Activated CD8-positive, alpha-beta T cell treated with anti-CD3 and anti-CD28 coated beads, Interleukin-2, amount 10 ng/mL, durations not matched to agents 7 days and 5 days (primary cell): ENCODE results near the gene GHRH. TPM values are rescaled to one million over a fixed set of nuclear protein-coding genes. Genes with fewer than 3 reads are reported as not detected.

Experiments
- ATAC-seq: fragments of 150-1000 bp; cut with Tn5 transposase; one replicate; pipeline ENCODE4 v1.10.0; 2021; ENCODE audit warnings: moderate library complexity
- CTCF ChIA-PET: fragments of 350-600 bp; sonication (Branson Sonifier 250); formaldehyde crosslinking; loops from one replicate; lab custom pipeline; 2021; ENCODE audit warnings: antibody characterized with exemption; lab: Charles Lee
- POLR2A ChIA-PET: fragments of 350-600 bp; sonication (Branson Sonifier 250); formaldehyde crosslinking; loops from one replicate; lab custom pipeline; 2021; ENCODE audit warnings: antibody characterized with exemption; lab: Charles Lee
- DNase-seq: peaks from one replicate; pipeline ENCODE4 v3.0.0-alpha.2; 2020
- H3K27ac Mint-ChIP-seq: one replicate; pipeline ENCODE4 v1.8.0; 2021; ENCODE audit warnings: mild to moderate bottlenecking, mixed read lengths
- H3K27me3 Mint-ChIP-seq: one replicate; pipeline ENCODE4 v1.8.0; 2021; ENCODE audit warnings: low read depth, mixed read lengths
- H3K36me3 Mint-ChIP-seq: one replicate; pipeline ENCODE4 v1.8.0; 2021; ENCODE audit warnings: low read depth, mixed read lengths
- H3K4me1 Mint-ChIP-seq: one replicate; pipeline ENCODE4 v1.8.0; 2021; ENCODE audit warnings: low read depth, mixed read lengths
- H3K4me3 Mint-ChIP-seq: one replicate; pipeline ENCODE4 v1.8.0; 2021; ENCODE audit warnings: mild to moderate bottlenecking, mixed read lengths
- H3K9me3 Mint-ChIP-seq: one replicate; pipeline ENCODE4 v1.8.0; 2022; ENCODE audit warnings: mixed read lengths; ENCODE audit not compliant: insufficient read depth
- total RNA-seq, 2 experiments: library from RNA; stranded (reverse); gene quantifications; one replicate each; pipeline ENCODE4 v1.2.3, GENCODE V29; 2021

GHRH gene, protein sequence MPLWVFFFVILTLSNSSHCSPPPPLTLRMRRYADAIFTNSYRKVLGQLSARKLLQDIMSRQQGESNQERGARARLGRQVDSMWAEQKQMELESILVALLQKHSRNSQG
- total RNA-seq = not detected

DNA sequence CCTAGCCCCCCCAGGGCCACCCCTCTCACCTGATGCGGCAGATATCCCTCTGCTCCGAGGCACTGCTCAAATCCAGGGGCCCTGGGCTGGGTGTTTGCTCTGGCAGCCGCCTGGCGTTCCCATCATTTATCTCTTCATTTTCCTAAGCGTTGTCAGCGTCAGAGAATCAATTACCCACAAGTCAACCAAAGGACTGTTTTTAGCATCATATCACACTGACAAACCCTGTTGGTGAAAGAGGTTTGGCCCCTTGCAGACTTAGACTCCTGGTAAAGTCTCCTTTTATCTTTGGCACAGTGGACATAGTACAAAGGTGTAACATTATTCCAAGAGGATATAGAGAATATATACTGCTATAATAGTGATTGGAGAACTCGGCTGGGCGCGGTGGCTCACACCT, at the start of gene GHRH:
TSS of gene GHRH (minus strand) at position 101 of the 400 bp plus-strand sequence. CDS start 4,925 bp downstream, outside the sequence.
- ATAC-seq = no peak
- POLR2A ChIA-PET = no interaction called here
- no peak within 1 kb of the TSS for H3K4me3 Mint-ChIP-seq

DNA sequence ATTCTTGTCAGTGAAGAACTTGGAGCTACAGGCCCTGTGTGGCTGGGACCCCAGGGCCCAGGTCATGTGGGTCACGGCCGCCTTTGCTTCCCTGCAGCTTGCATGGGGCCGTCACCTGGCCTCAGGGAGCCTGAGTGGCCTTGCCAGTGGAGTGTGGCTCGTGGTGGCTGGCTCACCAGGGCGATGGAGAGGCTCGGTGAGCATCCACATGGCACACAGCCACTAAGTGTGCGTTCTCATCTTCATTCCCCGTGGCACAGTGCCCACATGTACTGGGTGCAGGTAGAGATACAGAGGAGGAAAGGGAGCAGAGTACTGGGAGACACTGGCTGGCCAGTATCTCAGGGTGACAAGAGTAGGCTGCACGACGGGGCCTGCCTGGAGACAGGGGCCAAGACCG, 49.3 kb upstream of the GHRH start:
- Mint-ChIP-seq H3K4me1 (peaks cover 15% of the 10 kb centered on the region), H3K27ac (no peak overlapping the region), H3K9me3 (no peaks in the 10 kb centered on the region), H3K27me3 (no peaks in the 10 kb centered on the region), H3K36me3 (peaks cover 19% of the 10 kb centered on the region), H3K4me3 (no peak overlapping the region)
- no peak for DNase-seq
- POLR2A ChIA-PET = no interaction called here
- CTCF ChIA-PET = no interaction called here
- ATAC-seq = no peak

More for the DNA sequence above, at the start of gene GHRH:
- Mint-ChIP-seq H3K36me3 (no peaks in the 10 kb centered on the region), H3K27me3 (peaks cover 13% of the 10 kb centered on the region), H3K4me1 (peaks cover 3% of the 10 kb centered on the region), H3K9me3 (no peaks in the 10 kb centered on the region), H3K27ac (no peak within 1 kb of the TSS)
- CTCF ChIA-PET = no interaction called here
- DNase-seq = no peak

DNA sequence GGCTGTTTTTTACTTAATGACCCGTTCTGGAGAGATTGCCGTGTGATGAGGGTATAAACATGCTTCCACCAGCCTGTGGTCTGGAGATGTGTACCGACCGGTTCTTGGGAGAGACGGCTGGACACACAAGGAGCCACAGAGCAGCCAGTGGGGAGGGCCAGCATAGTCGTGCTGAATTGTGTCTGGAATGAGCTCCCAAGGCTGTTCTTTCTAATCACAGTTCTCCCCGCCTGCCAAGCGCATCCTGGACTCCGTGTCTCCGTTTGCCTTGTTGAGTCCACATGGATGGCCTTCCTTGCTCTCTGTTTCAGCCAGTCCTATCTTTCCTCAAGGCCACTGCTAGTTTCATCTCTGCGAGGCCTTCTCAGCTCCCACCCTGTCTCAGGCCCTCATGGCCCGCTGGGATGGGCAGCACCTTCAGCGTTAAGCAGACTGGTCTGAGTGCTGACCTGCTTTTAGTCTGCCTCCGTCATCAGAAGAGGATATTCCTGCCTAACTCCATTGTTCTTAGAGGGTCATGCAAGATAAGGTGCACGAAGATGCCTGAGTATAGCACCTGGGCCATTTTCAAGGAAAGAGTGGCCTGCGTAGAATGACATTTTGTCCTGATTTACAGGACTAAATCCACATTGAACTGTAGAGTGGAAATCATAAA, 48.4 kb upstream of the GHRH start:
- ChIA-PET CTCF (no interaction called here), POLR2A (interaction anchor here (1.1 kb wide), 1 partner anchor 21 kb away, joined by 4 read pairs; the partner anchor contains the start of gene MANBAL)
- no peak for DNase-seq
- Mint-ChIP-seq H3K36me3 (peaks cover 19% of the 10 kb centered on the region), H3K27me3 (no peaks in the 10 kb centered on the region), H3K9me3 (no peaks in the 10 kb centered on the region), H3K4me3 (no peak overlapping the region), H3K27ac (no peak overlapping the region), H3K4me1 (peaks cover 6% of the 10 kb centered on the region)
- no peak for ATAC-seq

DNA sequence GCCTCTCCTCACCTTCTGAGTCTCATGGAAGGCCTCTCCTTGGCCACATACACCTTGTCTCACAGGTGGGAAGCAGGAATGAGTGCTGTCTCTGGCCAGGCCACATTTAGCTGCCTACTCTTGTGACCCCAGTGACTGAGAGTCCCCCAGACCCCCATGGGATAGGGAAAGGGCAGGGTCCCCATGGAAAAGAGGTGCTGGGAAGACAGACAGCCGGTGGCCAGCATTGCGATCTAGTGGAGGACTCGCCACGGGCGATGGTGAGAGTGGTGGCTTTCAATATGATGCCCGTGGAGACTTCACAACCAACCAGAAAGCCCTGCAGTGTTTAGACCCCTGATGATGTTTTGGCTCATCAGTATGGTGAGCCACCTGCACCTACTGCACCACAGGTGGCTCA, 47.7 kb upstream of the GHRH start:
- H3K4me1 Mint-ChIP-seq = peaks cover 4% of the 10 kb centered on the region
- H3K27me3 Mint-ChIP-seq = no peaks in the 10 kb centered on the region
- ChIA-PET POLR2A (interaction anchor here (1.1 kb wide), 1 partner anchor 20 kb away, joined by 4 read pairs; the partner anchor contains the start of gene MANBAL), CTCF (no interaction called here)
- H3K27ac Mint-ChIP-seq = no peak overlapping the region
- no peaks in the 10 kb centered on the region for H3K9me3 Mint-ChIP-seq
- H3K4me3 Mint-ChIP-seq = no peak overlapping the region
- H3K36me3 Mint-ChIP-seq = peaks cover 24% of the 10 kb centered on the region
- ATAC-seq (no peak), DNase-seq (no peak)

DNA sequence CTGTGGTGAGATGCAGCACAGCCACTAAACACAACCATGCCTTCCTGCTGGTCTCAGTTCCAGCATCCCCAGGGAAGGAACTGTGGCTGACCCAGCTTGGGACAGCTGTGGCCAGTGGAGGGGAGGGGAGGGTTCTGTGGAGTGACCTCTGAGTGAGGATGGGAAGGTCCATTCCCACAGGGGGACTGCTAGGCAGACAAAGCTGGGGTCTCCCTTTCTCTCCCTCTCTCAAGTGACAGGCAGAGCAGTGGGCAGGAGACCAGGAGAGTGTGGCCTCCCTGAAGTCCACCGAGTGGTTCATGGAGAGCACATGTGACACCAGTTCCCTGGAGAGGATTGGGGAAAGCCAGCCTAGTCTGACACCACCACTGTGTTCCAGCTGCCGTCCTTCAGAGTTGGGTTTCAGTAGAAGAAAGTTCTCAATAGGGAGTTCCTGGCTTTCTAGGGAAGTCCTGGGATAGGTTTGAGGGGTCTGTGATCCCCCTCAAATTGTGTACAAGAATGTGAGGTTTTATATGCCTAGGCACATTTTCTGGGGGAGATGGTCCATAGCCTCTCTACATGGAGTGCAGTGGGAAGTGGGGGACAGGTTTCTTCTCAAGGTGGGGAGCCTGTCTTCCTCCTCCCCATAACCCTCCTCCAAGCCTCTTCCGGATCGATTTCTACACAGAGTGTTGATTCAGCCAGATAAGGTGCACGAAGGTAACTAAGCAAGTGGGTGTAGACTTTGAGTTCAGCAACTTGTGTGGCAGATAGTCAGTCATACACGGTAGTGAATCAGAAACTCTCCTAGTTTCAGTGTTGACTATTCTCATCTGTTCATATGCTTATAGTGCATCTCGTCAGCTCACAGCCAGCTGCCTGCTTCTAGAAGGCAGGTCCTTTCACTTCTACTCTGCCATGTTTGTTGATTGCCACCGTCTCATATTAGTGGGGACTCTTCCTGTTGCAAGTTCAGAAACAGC, 46.8 kb upstream of the GHRH start:
- Mint-ChIP-seq H3K4me3 (no peak overlapping the region), H3K36me3 (peaks cover 29% of the 10 kb centered on the region), H3K27ac (no peak overlapping the region), H3K9me3 (no peaks in the 10 kb centered on the region), H3K4me1 (peaks cover 3% of the 10 kb centered on the region), H3K27me3 (no peaks in the 10 kb centered on the region)
- CTCF ChIA-PET = no interaction called here
- POLR2A ChIA-PET = no interaction called here
- no peak for DNase-seq
- ATAC-seq = no peak

DNA sequence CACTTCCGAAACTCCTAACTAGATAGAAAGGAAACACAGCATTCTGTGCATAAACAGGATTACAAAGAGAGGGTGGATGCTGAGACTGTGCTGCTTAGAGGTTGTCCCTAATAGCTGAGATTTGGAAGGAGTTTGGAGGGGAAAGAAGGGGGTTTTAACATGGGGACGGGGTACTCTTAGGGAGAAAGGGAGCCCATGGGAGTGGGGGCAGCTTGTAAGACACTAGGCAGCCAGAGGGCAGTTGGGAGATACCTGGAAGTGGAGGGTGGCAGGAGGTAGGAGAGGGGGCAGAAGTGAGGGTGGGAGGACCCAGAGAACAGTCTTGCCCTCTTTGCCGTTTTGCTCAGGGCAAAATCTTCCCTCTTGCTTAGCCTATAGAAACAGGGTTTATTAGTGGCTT, 44.2 kb upstream of the GHRH start:
- DNase-seq = no peak
- Mint-ChIP-seq H3K4me3 (no peak overlapping the region), H3K27ac (no peak overlapping the region), H3K27me3 (no peaks in the 10 kb centered on the region), H3K9me3 (no peaks in the 10 kb centered on the region), H3K36me3 (peaks cover 43% of the 10 kb centered on the region), H3K4me1 (no peaks in the 10 kb centered on the region)
- no peak for ATAC-seq
- ChIA-PET CTCF (interaction anchor here (1.6 kb wide), 1 partner anchor 17 kb away, joined by 3 read pairs; the partner anchor contains the start of gene MANBAL), POLR2A (interaction anchor here (0.9 to 1.0 kb wide), 2 partner anchors 16 to 42 kb away, joined by 3 to 4 read pairs; no protein-coding TSS in a partner anchor)

DNA sequence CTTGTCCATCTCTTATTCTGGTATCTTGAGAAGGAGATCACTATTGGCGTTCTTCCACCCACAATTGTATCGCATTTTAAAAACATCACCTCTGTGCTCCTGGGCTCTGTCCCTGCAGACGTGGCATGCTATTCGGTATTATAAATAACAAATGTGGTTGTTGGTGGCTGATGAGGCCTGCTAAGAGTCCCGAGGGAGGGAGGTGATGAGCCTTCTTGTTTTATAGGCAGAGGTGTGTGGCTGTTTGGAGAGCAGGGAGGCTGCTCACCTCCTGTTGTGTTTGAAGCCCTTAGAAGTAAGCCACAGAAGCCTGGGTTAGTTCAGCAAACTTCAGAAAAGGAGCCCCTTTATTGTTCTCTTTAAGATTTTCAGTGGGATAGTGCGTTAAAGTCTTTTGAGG, 43.5 kb upstream of the GHRH start:
- H3K4me3 Mint-ChIP-seq = no peak overlapping the region
- DNase-seq (no peak), ATAC-seq (no peak)
- H3K36me3 Mint-ChIP-seq = peaks cover 43% of the 10 kb centered on the region
- H3K27me3 Mint-ChIP-seq = no peaks in the 10 kb centered on the region
- H3K9me3 Mint-ChIP-seq = no peaks in the 10 kb centered on the region
- H3K4me1 Mint-ChIP-seq = no peaks in the 10 kb centered on the region
- ChIA-PET CTCF (interaction anchor here (1.6 kb wide), 1 partner anchor 16 kb away, joined by 3 read pairs; the partner anchor contains the start of gene MANBAL), POLR2A (interaction anchor here (0.9 to 1.0 kb wide), 2 partner anchors 15 to 43 kb away, joined by 3 to 4 read pairs; no protein-coding TSS in a partner anchor)
- H3K27ac Mint-ChIP-seq = no peak overlapping the region

DNA sequence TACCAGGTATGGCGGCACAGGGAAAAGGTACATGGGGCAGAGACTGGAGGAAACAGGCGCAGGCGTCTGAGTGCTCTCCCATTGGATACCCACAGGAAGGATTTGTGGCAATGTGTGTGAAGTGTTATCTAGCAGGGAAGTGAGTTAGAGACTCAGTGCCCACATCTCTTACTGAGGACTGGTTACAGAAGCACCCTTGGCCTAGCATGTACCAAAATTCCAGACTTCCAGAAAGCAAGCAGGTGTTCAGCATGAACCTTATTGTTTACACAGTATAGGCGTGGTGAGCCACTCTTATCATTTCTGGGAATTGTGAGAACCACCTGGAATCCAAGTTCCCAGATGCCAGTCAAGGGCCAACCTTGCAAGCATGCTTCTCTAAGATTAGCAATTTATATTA, 42.0 kb upstream of the GHRH start:
- peaks cover 48% of the 10 kb centered on the region for H3K36me3 Mint-ChIP-seq
- ChIA-PET POLR2A (no interaction called here), CTCF (no interaction called here)
- H3K4me3 Mint-ChIP-seq = no peak overlapping the region
- ATAC-seq = no peak
- no peak for DNase-seq
- H3K4me1 Mint-ChIP-seq = no peaks in the 10 kb centered on the region
- H3K27me3 Mint-ChIP-seq = no peaks in the 10 kb centered on the region
- H3K27ac Mint-ChIP-seq = no peak overlapping the region
- H3K9me3 Mint-ChIP-seq = no peaks in the 10 kb centered on the region

DNA sequence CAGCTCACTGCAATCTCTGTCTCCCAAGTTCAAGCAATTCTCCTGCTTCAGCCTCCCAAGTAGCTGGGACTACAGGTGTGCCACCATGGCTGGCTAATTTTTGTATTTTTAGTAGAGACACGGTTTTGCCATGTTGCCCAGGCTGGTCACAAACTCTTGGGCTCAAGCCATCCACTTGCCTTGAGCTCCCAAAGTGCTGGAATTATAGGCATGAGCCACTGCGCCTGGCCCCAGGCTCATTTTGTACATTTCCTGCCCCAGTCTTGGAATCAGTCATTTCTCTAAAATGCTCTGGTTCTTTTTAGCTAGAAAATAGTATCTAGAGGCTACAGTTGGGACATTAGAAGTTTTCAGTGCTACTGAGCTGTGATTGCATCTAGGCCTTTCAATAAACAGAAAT, 41.4 kb upstream of the GHRH start:
- DNase-seq = no peak
- no peak for ATAC-seq
- no peak overlapping the region for H3K27ac Mint-ChIP-seq
- H3K27me3 Mint-ChIP-seq = no peaks in the 10 kb centered on the region
- H3K4me1 Mint-ChIP-seq = peaks cover 3% of the 10 kb centered on the region
- ChIA-PET POLR2A (interaction anchor here (0.6 to 1.5 kb wide), 2 partner anchors 11 to 1619 kb away, joined by 3 to 4 read pairs; no protein-coding TSS in a partner anchor), CTCF (interaction anchor here (1.0 kb wide), 1 partner anchor 13 kb away, joined by 4 read pairs; the partner anchor contains the start of gene MANBAL)
- peaks cover 51% of the 10 kb centered on the region for H3K36me3 Mint-ChIP-seq
- no peak overlapping the region for H3K4me3 Mint-ChIP-seq
- H3K9me3 Mint-ChIP-seq = no peaks in the 10 kb centered on the region

DNA sequence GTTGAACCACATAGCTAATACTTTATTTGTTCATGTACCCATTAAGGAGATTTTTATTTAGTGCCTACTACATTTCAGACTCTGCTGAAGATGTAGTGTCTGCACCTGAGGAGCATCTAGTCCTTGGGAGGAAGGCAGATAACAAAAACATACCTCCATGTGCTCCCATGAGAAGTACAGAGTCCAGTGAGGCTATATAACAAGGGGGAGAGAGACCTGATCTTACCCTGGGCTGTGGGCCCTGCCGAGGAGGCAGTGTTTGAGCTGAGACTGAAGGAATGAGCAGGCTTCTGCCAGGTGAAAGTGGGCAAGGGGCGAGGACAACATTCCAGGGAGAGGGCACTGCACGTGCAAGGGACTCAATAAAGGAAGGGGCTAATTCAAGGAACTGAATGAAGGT, 39.9 kb upstream of the GHRH start:
- CTCF ChIA-PET = no interaction called here
- ATAC-seq = no peak
- Mint-ChIP-seq H3K36me3 (peaks cover 54% of the 10 kb centered on the region), H3K27ac (no peak overlapping the region), H3K4me3 (no peak overlapping the region), H3K9me3 (no peaks in the 10 kb centered on the region), H3K27me3 (no peaks in the 10 kb centered on the region), H3K4me1 (peaks cover 12% of the 10 kb centered on the region)
- POLR2A ChIA-PET = interaction anchor here (1.5 kb wide), 1 partner anchor 13 kb away, joined by 3 read pairs; no protein-coding TSS in a partner anchor
- no peak for DNase-seq

DNA sequence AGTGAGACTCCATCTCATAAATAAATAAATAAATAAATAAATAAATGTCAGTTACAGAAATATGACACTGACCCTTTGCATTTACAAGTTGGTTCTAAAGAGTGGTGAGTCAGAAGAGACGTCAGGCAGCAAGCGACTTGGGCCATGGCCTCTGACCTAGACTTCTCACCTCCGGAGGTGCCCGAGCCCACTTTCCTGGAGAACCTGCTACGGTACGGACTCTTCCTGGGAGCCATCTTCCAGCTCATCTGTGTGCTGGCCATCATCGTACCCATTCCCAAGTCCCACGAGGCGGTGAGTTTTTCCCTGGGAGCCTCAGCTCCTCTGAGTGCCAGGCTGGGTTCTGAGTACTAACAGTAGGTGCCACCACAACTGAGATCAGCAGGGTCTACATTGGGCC, 39.5 kb upstream of the GHRH start:
- POLR2A ChIA-PET = no interaction called here
- ATAC-seq = no peak
- Mint-ChIP-seq H3K27me3 (no peaks in the 10 kb centered on the region), H3K4me3 (no peak overlapping the region), H3K36me3 (peaks cover 51% of the 10 kb centered on the region), H3K4me1 (peaks cover 16% of the 10 kb centered on the region), H3K27ac (no peak overlapping the region), H3K9me3 (no peaks in the 10 kb centered on the region)
- no peak for DNase-seq
- CTCF ChIA-PET = no interaction called here
